ENCODE results near the gene SLC10A2.
"Not testable (repeated sequence)": the region's sequence is repeated elsewhere in the genome, so short reads cannot be mapped to it uniquely, and the experiment has no call there.

The SLC10A2 gene, protein sequence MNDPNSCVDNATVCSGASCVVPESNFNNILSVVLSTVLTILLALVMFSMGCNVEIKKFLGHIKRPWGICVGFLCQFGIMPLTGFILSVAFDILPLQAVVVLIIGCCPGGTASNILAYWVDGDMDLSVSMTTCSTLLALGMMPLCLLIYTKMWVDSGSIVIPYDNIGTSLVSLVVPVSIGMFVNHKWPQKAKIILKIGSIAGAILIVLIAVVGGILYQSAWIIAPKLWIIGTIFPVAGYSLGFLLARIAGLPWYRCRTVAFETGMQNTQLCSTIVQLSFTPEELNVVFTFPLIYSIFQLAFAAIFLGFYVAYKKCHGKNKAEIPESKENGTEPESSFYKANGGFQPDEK

DNA sequence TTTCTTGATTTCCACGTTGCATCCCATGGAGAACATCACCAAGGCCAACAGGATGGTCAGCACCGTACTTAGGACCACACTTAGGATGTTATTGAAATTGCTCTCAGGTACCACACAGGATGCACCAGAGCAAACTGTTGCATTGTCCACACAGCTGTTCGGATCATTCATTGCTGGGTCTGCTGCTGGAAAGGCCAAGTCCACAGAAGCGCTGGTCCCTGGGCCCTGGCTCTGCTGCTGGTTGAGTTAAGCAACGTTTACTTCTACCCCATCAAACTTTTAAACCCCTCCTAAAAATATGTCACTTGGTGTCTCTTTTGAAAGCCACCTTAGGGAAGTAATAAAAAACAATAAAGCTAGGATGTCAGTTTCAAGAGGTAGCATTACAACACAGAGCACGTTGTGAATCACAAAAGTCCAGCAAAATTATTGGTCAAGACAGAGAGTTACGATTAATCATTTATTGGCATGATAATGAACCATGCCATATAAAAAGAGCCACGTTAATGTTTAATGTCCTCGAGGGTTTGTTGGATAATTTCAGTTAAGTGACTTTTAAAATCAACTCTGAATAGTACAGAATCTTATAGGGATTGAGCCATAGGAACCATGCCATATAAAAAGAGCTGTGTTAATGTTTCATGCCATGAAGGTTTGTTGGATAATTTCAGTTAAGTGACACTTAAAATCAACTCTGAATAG is at the start of gene SLC10A2:
TSS of gene SLC10A2 (minus strand) at position 339 of the 702 bp plus-strand sequence. CDS start at position 171, 168 bp downstream.
- DNase-seq (ENCODE audit: low read depth), result no peak

DNA sequence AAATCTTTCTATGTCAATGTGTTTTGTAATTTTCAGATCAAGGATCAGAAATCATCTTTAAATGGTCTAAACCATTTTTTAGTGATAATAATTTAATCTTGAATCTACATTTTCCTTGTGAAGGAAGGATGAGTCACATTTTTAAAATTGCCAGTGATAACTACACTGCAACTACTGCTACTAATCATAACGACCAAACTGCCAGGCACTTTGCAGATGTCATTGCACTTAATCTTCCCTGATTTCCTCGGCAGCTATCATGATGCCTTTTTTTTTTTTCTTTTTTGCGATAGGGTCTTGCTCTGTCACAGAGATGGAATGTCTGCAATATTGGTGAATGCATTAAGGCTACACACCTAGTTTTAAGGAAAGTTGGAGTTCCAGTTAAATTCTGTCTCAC is 41.4 kb upstream of the SLC10A2 start:
- no peak for DNase-seq (ENCODE audit: low read depth)

DNA sequence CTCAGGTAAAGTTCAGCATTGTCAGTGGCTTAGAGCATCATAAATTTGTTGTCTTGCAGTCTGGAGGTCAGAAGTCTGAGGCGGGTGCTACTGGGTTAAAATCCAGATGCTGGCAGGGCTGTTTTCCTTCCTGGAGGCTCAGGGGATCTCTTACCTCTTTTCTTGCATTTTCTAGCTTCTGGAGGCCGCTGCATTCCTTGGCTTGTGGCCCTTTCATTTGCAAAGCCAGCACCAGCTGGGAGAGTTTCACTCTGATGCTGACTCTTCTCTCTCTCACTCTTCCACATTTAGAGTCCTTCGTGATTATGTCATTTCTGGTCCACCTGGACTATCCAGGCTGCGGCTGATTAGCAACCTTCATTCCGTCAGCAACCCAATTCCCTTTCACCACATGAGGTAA is 38.1 kb upstream of the SLC10A2 start:
- DNase-seq (ENCODE audit: low read depth), result no peak

DNA sequence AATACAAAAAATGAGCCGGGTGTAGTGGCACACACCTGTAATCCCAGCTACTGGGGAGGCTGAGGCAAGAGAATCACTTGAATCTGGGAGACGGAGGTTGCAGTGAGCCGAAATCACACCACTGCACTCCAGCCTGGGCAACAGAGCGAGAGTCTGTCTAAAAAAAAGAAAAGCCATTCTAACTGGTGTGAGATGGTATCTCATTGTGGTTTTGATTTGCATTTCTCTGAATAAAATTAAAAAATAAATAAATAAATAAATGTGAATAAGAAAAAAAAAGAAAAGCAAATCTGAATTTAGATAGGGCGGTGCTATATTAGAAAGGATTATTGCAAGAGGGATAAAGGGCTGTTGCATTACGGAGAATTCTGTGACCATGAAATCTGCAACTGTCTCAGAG is 37.2 kb upstream of the SLC10A2 start:
- not testable (repeated sequence) for DNase-seq (ENCODE audit: low read depth)

DNA sequence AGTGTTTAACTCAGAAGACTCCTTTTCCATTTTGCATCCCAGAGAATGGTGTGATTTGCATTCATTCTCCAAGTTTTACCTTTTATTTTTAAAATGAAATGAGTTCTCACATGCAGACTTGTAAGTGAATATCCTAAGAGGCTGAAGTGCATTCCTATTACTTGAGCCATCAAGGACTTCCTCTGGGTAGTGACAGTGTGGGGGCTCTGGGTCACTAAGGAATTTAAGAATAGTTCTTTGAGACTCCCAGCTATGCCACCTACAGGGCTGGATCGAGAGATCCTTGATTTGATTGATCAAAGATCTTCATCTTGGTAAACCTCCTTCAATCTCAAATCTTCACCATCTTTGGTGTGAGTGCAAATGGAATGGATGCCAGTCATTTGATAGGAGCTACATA is 36.3 kb upstream of the SLC10A2 start:
- DNase-seq (ENCODE audit: low read depth), result no peak

DNA sequence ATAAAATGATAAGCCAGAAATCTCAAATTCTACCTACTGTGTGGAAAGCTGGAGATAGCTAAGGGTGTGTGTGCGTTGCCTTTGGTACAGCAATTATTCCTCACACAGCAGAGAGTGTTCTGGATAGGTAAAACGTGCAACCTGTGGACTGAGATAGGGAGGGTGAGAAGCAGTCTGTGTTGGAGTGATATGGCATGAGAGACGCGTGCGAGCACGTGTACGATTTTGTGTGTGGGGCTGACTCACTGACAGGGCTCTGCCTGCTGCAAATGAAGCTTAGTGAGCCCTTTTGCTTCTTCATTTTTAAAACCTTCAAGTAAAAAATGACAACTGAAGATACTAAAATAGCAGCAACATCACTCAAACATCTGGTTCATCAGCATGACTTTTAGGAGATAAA is 35.7 kb upstream of the SLC10A2 start:
- DNase-seq (ENCODE audit: low read depth), result no peak

DNA sequence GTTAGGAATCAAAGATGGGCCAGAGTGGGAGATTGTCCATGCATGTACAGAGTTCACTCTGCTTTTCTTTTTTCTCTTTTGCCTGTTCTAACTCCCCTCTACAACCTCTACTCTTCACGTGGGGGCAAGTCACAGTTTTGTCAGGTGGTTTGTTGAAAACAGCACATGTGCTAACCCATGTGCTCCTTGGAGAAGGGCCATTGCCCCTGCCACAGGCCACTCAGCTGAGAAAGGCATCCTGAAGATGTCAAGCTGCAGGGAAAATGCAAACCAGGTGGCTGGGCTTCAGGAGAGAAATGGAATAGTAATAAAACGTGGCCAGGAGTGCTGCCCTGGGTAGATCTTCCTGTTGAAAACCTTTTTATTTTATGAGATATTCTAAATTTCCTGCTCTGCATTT is 35.3 kb upstream of the SLC10A2 start:
- DNase-seq (ENCODE audit: low read depth), result no peak

DNA sequence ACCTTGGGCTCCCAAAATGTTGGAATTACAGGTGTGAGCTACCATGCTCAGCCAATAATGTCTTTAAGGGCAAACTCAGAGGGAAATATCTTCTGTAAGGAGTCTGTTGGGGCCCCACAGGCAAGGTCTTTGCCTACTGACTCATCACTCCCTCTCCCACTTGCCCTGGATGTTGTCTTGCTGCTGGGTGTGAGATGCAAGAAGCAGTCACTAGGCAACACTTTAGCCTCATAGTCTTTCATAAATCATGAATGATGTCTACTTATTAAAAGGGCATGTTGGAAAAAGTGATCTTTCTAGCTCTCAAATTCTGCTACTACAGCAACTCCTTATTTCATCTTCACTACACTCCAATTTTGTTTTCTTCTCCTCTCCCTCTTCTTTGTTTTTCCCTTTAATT is 34.6 kb upstream of the SLC10A2 start:
- DNase-seq (ENCODE audit: low read depth), result no peak

DNA sequence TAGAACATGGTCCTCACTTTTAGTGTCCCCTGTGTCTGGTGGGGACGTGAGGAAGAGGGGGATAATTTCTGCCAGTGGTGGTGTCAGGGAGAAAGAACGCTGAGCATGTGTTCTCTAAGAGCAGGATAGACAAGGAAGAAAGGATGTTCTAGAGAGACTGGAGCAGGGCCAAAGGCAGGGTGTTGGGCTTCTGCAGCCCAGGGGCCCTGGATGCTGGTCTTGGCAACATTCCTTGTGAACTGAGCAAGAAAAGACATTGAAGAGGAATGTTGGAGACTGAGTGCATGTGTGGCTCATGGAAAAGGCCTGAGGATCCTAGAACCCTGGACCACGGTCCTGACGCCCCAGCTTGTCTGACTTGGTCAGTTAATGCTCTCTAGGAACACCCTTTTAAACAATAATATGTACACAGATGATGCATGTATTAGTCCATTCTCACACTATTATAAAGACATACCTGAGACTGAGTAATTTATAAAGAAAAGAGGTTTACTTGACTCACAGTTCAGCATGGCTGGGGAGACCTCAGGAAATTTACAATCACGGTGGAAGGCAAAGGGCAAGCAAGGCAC is 33.6 kb upstream of the SLC10A2 start:
- no peak for DNase-seq (ENCODE audit: low read depth)

DNA sequence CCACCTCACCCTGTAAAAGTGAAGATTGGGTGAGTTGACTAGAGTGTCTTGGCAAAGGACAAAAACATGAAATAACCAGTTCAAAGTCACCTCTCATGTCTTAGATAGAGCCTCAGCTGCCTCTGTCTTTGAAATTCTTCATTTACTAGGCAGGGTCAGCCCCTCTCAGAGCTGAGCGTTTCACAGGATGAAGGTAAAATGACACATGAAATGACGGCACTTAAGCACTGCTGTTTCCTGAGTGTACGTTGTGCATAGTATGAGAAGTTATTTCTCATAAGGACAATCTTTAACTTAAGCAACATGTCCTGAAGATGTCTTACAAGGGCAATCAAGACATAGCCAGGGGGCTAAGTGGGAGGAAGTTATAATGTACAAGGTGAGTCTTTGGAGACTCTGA is 32.3 kb upstream of the SLC10A2 start:
- no peak for DNase-seq (ENCODE audit: low read depth)

DNA sequence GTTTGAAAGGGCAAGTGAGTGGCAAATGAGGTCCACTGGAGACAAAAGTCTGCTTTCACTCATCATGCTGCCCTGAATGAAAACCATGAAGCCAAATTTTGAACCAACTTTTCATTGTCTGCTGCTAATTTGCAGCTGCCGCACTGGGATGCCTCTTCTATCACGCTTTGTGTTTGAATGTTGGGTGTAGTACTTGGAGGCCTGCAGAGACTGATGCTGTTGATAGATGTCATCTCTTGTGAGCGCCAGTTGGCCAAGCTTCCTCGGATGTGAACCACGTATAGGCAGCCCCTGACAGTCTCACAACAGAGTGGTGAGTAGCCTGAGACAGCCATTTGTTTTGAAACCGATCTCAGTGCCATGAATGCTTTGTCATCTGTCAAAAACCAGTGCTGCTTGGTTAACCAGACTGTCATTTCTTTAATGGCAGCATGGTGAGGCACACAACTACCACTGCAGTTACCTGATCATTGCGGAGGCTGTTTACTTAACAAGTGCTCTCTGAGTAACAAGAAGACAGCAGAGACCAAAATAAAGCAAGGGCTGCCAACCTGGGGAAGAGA is 31.2 kb upstream of the SLC10A2 start:
- no peak for DNase-seq (ENCODE audit: low read depth)

DNA sequence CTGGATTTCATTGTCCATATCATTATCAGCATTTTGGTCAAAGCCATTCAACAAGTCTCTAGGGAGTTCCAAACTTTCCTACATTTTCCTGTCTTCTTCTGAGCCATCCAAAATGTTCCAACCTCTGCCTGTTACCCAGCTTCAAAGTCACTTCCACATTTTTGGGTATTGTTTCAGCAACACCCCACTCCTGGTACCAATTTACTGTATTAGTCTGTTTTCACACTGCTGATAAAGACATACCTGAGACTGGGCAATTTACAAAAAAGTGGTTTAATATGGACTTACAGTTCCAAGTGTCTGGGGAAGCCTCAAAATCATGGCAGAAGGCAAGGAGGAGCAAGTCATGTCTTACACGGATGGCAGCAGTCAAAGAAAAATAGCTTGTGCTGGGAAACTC is 27.4 kb upstream of the SLC10A2 start:
- DNase-seq (ENCODE audit: low read depth), result not testable (repeated sequence)

DNA sequence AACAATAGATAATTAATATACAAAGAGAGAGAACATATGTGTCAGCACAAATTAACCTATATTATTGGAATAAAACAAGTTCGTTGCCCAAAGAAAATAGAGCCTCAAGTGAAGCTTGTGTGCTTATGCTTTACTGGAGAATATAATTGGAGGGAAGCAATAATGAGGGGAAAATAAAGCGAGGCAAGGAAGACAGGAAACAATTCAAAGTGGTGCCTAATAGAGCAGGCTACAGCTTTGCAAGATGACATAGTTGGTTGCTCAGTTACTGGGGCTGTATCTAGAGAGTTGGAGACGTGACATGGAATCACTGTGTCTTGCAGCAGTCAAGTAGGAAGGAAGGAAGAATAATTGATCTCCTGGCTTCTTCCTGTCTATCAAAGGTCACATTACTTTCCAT is 21.1 kb upstream of the SLC10A2 start:
- DNase-seq (ENCODE audit: low read depth), result no peak

DNA sequence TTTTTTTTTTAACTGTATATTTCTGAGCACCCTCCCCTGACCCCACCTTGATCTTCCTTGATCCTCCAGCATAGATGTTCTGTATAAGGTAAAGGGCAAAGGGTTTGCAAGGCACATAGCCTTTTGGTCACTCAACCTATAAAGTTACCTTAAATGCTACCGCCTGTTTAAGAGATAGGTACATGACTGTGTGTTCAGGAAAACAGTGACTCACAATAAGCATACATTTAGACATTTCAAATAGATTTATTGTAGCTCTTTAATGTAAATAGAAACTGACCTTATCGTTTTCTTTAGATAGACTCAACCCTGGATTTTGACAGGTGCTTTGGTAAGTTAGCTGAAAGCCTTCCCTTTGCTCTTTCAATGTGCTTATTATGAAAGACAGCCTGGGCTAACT is 15.2 kb upstream of the SLC10A2 start:
- DNase-seq (ENCODE audit: low read depth), result no peak

DNA sequence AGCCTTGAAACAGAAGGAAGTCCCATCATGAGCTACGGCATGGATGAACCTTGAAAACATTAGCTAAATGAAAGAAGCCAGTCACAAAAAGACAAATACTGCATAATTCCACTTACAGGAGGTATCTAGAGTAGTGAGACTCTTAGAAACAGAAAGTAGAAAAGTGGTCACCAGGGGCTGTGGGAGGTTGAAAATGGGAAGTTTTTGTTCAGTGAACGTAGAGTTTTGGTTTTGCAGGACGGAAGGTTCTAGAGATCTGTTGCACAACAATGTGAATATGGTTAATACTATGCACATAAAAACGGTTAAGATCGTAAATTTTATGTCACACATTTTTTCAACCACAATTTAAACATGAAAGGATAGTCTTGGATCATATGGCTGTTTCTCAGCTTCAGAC is 11.9 kb upstream of the SLC10A2 start:
- DNase-seq (ENCODE audit: low read depth), result no peak

DNA sequence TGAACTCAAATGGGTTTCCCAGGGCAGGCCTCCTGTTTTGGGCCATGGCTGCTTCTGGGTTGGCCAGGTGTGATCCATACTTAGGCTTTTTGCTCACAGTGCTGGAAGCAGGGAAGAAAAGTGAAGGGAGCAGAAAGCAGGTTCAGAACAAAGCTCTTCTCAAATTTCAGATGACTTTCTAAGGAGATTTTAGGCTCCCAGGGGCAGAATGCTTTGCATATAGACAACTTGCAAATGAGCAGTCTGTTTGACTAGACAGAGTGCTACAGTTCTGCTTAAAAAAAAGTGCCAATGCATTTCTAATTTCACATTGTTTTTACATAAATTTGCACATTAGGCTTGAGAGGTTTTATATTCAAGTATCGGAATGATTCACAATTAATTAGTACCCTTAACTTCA is 2.6 kb upstream of the SLC10A2 start:
- DNase-seq (ENCODE audit: low read depth), result no peak

DNA sequence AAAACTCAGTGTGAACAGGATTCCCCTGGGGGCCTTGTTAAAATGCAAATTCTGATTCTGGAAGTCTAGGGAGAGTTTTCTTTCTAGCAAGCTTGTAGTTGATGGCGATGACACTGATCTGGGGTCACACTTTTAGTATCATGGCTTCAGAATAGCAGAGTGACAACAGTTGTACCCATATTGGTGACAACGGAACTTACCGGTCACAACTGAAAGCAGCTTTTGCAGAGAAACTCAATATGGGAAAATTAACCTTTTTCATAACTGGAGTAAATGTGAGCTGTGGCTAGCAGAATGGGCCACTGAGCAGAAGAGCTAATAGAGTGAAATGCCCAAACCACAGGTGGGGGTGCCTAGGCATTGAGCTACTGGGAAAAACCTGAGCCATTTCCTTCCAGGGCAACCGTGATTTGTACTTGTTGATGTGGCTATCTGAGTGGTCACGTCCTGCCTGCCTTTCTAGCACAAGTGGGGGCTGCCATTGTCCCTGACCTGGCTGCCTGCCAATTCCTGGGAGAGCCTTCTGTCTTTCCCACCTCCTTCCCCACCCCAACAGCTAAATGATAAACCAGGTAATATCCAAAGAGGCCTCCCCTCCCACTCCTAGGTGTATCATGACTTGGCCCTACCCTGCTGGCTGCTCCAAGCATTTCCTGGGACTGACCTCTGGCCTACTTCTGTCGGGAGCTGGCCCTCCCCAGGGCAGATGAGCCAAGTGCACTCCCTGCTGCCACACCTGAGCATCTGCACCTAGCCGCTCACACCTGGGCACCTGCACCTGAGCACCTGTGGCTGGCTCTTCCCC is 1.7 kb upstream of the SLC10A2 start:
- DNase-seq (ENCODE audit: low read depth), result no peak

DNA sequence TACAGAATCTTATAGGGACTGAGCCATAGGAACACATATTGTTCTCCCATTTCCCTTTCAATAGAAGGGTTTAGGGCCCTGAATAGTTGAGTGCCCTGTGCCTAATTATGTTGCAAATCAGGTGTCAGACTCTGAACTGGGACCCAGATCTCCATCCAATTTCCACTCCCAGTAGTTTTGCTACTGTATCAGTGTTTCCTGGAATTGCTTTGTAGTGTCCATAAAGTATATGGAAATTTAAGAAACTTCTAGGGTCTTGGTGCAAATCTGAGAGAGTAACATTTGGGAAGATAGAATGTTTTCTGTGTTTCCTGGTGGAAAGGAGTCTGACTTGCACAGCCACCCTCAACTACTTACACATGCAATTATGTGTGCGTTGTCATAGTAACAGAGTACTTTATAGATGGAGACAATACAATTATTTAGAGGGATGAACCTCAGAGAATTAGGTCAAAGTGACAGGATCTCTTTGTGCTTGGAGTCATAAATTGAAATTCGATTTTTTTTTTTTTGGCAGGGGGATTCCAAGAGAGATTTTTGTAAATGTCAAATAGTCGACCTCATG is 646 bp upstream of the SLC10A2 start:
- DNase-seq (ENCODE audit: low read depth), result no peak

DNA sequence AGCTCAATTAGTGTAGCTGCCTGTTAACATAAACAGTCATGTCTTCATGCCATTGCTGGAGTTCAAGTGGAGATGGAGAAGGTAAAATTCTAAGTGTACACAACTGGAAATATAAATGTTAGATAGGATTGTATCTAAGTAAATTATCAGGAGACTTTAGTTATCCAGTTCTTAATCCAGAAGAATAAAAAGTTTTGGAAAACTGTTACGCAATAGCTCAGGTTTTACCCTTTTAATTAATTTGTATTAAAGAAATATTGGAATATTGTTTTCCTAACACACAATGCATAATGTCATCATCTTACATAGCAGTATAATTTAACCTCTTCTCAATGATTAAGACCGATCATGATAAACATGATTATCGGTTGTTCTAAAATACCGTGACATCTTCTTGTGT is 2.8 kb downstream of the SLC10A2 start:
- no peak for DNase-seq (ENCODE audit: low read depth)

DNA sequence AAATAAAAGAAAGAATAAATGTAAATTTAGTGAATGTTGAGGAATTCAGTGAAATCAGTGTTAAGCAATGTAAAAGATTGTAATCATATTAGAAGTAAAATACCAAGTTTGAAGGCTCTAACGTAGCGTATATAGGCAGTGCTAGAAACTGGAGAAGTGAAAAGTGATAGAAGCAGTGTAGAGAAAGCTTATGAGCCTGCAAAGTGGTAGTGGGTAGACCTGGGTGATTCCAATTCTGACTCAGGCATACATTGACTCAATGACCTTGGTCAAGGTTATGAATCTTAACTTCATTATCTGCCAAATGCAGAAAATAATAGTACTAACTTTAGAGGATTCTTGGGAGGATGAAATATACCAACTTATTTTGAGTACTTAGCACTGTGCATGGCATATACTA is 4.1 kb downstream of the SLC10A2 start:
- no peak for DNase-seq (ENCODE audit: low read depth)

DNA sequence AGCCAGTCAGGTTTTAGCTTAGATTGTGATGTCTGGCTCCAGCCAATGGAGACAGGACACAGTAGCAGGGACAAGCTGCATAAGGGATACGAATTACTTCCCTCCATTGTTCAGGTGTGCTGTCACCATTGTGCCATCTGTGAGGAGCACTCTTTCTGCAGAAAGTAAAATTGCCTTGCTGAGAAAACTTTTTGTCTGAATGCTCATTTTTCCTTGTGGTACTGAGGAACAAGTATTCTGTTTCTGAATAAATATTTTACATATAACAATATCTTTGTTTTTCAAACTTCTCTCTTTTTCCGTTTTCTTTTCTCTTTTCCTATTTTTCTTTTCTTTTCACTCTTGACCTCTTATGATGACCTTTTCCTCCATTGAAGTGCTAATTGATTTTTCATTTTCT is 10.2 kb downstream of the SLC10A2 start:
- DNase-seq (ENCODE audit: low read depth), result no peak

DNA sequence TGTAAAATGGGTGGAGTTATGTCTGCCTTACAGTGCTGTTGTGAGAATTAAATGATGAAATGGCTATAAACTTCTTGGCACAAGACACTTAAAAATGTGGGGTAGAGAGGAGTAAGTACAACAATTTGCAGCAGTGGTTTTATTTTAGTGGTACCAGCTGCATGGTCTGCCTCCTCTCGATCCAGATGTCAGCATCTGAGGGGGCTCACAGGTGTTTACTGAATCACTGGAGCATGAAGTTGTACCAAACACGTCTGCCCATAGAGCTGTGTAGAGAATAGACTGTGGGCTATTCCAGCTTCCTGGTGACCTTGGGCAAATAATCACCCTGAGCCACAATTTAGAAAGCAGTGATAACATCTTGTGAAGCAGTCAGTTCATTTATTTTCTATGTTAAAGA is 11.1 kb downstream of the SLC10A2 start:
- DNase-seq (ENCODE audit: low read depth), result no peak
